HFF-Myc (cell line): ENCODE data around the gene EBPL.

Experiments used
- DNase-seq: peaks from one replicate; pipeline ENCODE4 v3.0.0-alpha.2; 2011; ENCODE audit warnings: low read depth; ENCODE audit errors: extremely low read depth
- H3K4me3 ChIP-seq: replicated peaks from 2 replicates; pipeline ENCODE4 v1.5.1; 2011; ENCODE audit warnings: low read depth, mild to moderate bottlenecking, control low read depth, low read length
- TF ChIP-seq, protein P1 (sequence below): IDR thresholded peaks from 2 replicates; pipeline ENCODE4 v1.5.1; 2012; ENCODE audit warnings: mild to moderate bottlenecking, low read depth, low read length, control low read depth; ENCODE audit errors: missing control alignments

Gene EBPL

DNA sequence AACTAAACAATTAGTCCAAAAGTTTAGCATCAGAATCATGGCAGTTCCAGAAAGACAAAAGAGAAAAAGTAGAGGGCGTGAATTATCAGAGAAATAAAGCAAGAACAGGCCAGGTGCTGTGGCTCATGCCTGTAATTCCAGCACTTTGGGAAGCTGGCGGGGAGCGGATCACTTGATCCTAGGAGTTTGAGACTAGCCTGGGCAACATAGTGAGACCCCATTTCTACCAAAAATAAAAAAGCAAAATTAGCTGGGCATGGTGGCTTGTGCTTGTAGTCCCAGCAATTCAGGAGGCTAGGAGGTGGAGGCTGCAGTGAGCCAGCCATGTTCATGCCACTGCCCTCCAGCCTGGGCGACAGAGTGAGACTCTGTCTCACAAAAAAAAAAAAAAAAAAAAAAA is 44.6 kb downstream of the EBPL start:
- TF ChIP-seq, protein P1, sequence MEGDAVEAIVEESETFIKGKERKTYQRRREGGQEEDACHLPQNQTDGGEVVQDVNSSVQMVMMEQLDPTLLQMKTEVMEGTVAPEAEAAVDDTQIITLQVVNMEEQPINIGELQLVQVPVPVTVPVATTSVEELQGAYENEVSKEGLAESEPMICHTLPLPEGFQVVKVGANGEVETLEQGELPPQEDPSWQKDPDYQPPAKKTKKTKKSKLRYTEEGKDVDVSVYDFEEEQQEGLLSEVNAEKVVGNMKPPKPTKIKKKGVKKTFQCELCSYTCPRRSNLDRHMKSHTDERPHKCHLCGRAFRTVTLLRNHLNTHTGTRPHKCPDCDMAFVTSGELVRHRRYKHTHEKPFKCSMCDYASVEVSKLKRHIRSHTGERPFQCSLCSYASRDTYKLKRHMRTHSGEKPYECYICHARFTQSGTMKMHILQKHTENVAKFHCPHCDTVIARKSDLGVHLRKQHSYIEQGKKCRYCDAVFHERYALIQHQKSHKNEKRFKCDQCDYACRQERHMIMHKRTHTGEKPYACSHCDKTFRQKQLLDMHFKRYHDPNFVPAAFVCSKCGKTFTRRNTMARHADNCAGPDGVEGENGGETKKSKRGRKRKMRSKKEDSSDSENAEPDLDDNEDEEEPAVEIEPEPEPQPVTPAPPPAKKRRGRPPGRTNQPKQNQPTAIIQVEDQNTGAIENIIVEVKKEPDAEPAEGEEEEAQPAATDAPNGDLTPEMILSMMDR = no peak
- no peak overlapping the region for H3K4me3 ChIP-seq
- DNase-seq = no peak

DNA sequence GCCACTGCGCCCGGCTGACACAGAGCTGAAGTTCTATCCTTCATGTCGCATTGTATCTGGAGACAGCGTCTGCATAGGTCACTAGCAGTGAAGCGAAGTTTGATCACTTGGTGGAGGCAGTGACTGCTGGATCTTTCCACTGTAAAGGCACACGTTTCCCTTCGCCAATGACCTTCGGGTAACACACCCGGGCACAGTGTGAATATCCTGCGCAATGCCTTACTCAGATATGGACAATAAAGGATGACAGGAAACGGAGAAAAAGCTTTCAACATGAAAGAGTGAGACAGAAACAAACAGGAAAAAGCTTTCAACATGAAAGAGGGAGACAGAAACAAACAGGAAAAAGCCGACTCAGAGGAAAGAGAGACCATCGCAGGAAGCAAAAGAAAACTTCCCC is 45.8 kb downstream of the EBPL start:
- no peak overlapping the region for H3K4me3 ChIP-seq
- TF ChIP-seq, protein P1 = no peak
- no peak for DNase-seq

DNA sequence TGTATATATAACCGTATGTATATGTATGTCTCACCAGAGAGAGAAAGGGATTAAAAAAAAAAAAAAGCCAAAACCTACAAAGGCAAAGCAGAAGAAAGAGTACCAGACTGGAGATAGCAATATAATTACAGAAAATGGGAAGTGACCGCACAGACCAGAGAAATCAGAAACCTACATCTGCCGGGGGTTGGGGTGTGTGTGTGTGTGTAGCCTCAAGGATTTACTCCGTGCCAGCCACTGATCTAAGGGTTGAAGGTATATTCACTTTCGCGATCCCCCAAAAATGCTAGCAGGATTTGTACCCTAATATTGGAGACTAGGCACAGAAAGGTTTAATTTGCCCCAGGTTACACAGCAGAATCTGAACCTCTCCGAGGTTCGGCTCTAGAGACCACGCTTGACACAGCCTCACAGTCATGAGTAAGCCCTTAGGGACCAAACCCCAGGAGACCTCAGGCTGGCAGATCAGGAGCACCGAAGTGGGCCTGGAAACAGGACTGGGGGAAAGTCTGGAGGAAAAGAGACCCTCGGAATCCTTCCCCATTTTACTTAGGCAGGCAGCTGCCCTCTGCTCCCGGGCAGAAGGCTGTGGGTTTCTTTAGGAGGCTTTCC is 48.1 kb downstream of the EBPL start:
- DNase-seq = no peak
- no peak overlapping the region for H3K4me3 ChIP-seq
- TF ChIP-seq, protein P1 = no peak

DNA sequence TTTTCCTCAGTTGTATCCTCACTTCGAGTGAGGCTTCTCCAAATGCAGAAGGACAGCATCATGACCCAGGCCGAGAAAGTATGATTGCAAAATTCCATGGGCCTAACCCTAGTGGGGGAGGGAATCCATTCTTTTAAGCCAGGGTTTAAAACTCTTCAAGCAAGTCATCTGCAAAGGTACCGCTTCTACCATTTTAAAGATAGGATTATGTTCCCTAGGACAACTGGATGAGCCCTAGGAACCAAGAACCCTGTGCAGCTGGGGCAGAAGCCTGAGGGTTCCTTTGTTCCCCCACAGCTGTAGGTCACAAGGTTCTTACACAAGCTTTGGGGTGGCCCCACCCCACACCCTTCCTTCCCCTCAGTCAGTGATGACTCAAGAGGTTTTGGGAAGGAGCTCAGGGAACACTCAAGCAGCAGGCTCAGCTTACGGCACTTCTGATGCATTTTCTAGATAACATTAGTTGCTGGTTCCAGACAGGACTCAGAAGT is 49.4 kb downstream of the EBPL start:
- peak; percentile 38 for DNase-seq
- TF ChIP-seq, protein P1 = no peak
- no peak overlapping the region for H3K4me3 ChIP-seq

DNA sequence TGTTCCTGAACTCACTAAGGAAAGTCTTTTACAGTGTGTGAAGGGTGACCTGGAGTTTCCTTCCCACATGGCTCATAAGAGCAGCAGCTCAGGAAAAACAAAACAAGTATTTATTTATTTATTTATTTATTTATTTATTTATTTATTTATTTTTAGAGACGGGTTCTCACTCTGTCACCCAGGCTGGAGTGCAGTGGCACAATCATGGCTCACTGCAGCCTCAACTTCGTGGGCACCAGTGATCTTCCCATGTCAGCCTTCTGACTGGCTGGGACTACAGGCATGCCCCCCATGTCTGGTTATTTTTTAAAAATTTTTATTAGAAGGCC is 52.6 kb downstream of the EBPL start:
- no peak overlapping the region for H3K4me3 ChIP-seq
- TF ChIP-seq, protein P1 = no peak
- DNase-seq = no peak

DNA sequence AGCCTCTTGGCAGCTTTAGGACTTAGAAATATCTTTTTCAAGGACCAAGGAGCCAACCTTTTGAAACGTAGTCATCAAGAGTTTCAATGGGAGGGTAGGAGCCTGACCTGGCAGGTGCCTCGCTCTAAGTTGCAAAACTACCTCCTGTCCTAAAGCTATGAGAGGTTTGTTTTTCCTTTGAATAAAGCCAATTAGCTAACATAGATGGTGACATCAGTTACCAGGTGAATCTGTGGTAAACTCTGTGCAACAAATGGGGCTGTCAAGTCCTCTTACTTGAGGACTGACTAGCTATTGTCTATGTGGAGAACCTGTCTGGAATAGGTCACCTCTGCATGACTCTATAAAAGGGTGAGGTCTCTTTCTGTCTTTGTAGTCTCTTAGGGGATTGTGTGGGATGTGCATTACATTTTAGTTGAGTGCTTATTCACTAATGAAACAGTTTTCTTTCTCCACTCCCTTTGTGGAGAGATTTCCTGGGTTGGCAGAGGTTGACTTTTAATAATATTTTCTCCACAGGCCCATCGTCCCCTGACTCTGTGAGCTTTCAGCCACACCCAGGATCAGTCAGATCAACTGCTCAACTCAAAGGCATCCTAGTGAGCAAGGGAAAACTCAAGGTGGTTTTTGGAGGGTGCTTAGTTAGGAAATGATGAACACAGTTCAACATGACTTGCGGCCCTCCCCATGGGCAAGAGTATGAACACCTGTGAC is 53.1 kb downstream of the EBPL start:
- DNase-seq = no peak
- H3K4me3 ChIP-seq = no peak overlapping the region
- TF ChIP-seq, protein P1 = no peak
